Astrocyte (in vitro differentiated cells and primary cell): Measurements from ENCODE around the gene PTPRE. TPM values are rescaled to one million over a fixed set of nuclear protein-coding genes. Genes with fewer than 3 reads are reported as not detected.

ENCODE experiments used
- DNase-seq: peaks from one replicate; pipeline ENCODE4 v3.0.0-alpha.2; 2010; ENCODE audit warnings: low read depth
- FAIRE-seq: peaks from 2 replicates; lab custom pipeline; 2011; peaks lifted over from hg19 to GRCh38; lab: Jason Lieb, UNC
- H2AFZ ChIP-seq: 2 replicates; pipeline ENCODE4 v1.6.0; 2012; ENCODE audit warnings: low read depth, low read length, inconsistent platforms
- H3K27ac ChIP-seq: 2 replicates; pipeline ENCODE4 v1.5.1; 2011; ENCODE audit warnings: low read depth, low read length, inconsistent platforms
- H3K27me3 ChIP-seq: 2 replicates; pipeline ENCODE4 v1.6.0; 2011; ENCODE audit warnings: low read length, inconsistent platforms; ENCODE audit not compliant: insufficient read depth
- H3K36me3 ChIP-seq: 2 replicates; pipeline ENCODE4 v1.5.1; 2011; ENCODE audit warnings: low read length, inconsistent platforms; ENCODE audit not compliant: insufficient read depth
- H3K4me1 ChIP-seq: 2 replicates; pipeline ENCODE4 v1.5.1; 2011; ENCODE audit warnings: low read length, inconsistent platforms; ENCODE audit not compliant: insufficient read depth
- H3K4me2 ChIP-seq: 2 replicates; pipeline ENCODE4 v1.6.0; 2012; ENCODE audit warnings: low read length, inconsistent platforms
- H3K4me3 ChIP-seq: 2 replicates; pipeline ENCODE4 v1.5.1; 2011; ENCODE audit warnings: low read depth, mild to moderate bottlenecking, low read length, inconsistent platforms; ENCODE audit not compliant: insufficient read depth
- H3K79me2 ChIP-seq: 2 replicates; pipeline ENCODE4 v1.6.0; 2012; ENCODE audit warnings: mild to moderate bottlenecking, low read length, inconsistent platforms; ENCODE audit not compliant: insufficient read depth
- H3K9ac ChIP-seq: 2 replicates; pipeline ENCODE4 v1.6.0; 2012; ENCODE audit warnings: mild to moderate bottlenecking, low read length, inconsistent platforms
- H3K9me3 ChIP-seq: 2 replicates; pipeline ENCODE4 v1.5.1; 2012; ENCODE audit warnings: low read depth, mild to moderate bottlenecking, low read length, inconsistent platforms; ENCODE audit not compliant: insufficient read depth
- H4K20me1 ChIP-seq: 2 replicates; pipeline ENCODE4 v1.6.0; 2012; ENCODE audit warnings: low read length, inconsistent platforms; ENCODE audit not compliant: insufficient read depth
- H3K27ac Mint-ChIP-seq: one replicate; pipeline ENCODE4 v1.8.0; 2021; ENCODE audit warnings: mild to moderate bottlenecking, mixed read lengths; ENCODE audit not compliant: unreplicated experiment
- H3K27me3 Mint-ChIP-seq: one replicate; pipeline ENCODE4 v1.8.0; 2021; ENCODE audit warnings: low read depth, mixed read lengths; ENCODE audit not compliant: unreplicated experiment
- H3K36me3 Mint-ChIP-seq: one replicate; pipeline ENCODE4 v1.8.0; 2021; ENCODE audit warnings: low read depth, mixed read lengths; ENCODE audit not compliant: unreplicated experiment
- H3K4me1 Mint-ChIP-seq: one replicate; pipeline ENCODE4 v1.8.0; 2021; ENCODE audit warnings: low read depth, mixed read lengths; ENCODE audit not compliant: unreplicated experiment
- H3K4me3 Mint-ChIP-seq: one replicate; pipeline ENCODE4 v1.8.0; 2021; ENCODE audit warnings: mild to moderate bottlenecking, moderate library complexity, mixed read lengths; ENCODE audit not compliant: unreplicated experiment
- H3K9me3 Mint-ChIP-seq: one replicate; pipeline ENCODE4 v1.8.0; 2021; ENCODE audit warnings: mild to moderate bottlenecking, mixed read lengths; ENCODE audit not compliant: unreplicated experiment
- CTCF ChIP-seq: IDR thresholded peaks from 2 replicates; pipeline ENCODE4 v1.5.1; 2011; ENCODE audit warnings: low read depth, mild to moderate bottlenecking, inconsistent platforms, low read length, moderate library complexity; ENCODE audit not compliant: insufficient read depth
- EZH2 ChIP-seq: IDR thresholded peaks from 2 replicates; pipeline ENCODE4 v1.6.1; 2012; ENCODE audit warnings: mild to moderate bottlenecking, low read length, inconsistent platforms; ENCODE audit not compliant: insufficient read depth
- total RNA-seq: library from RNA; stranded (reverse); gene quantifications from 2 replicates; pipeline ENCODE4 v1.2.1, GENCODE V29; 2021

Gene PTPRE
- total RNA-seq, 1 donor from 2014 or later: 14.1 TPM

GRCh38 chr10:128046156-128046952, 139.5 kb downstream of the PTPRE start:
- Histone ChIP-seq H3K27me3 (no peaks in the 10 kb centered on the region), H4K20me1 (peaks cover 3% of the 10 kb centered on the region), H3K4me3 (no peak overlapping the region), H2AFZ (no peak overlapping the region), H3K4me2 (no peak overlapping the region), H3K27ac (no peak overlapping the region), H3K36me3 (no peaks in the 10 kb centered on the region), H3K4me1 (peaks cover 11% of the 10 kb centered on the region), H3K9me3 (no peaks in the 10 kb centered on the region), H3K79me2 (no peaks in the 10 kb centered on the region), H3K9ac (no peak overlapping the region)
- H3K4me1 Mint-ChIP-seq: peaks cover 13% of the 10 kb centered on the region
- no peak overlapping the region for H3K4me3 Mint-ChIP-seq
- no peaks in the 10 kb centered on the region for H3K27me3 Mint-ChIP-seq
- peaks cover 3% of the 10 kb centered on the region for H3K36me3 Mint-ChIP-seq
- DNase-seq: no peak
- no peak for FAIRE-seq
- H3K9me3 Mint-ChIP-seq: peaks cover 2% of the 10 kb centered on the region
- TF ChIP-seq EZH2: no peak
- no peak for TF ChIP-seq CTCF
- peak overlapping the region; percentile 72 for H3K27ac Mint-ChIP-seq

GRCh38 chr10:128046953-128047290, 140.0 kb downstream of the PTPRE start:
- peaks cover 3% of the 10 kb centered on the region for H4K20me1 ChIP-seq
- H2AFZ ChIP-seq: no peak overlapping the region
- no peak overlapping the region for H3K4me3 Mint-ChIP-seq
- H3K27ac ChIP-seq: no peak overlapping the region
- no peak overlapping the region for H3K4me3 ChIP-seq
- no peaks in the 10 kb centered on the region for H3K36me3 ChIP-seq
- H3K79me2 ChIP-seq: no peaks in the 10 kb centered on the region
- no peak overlapping the region for H3K9ac ChIP-seq
- TF ChIP-seq CTCF (no peak), EZH2 (no peak)
- peaks cover 2% of the 10 kb centered on the region for H3K9me3 Mint-ChIP-seq
- H3K27ac Mint-ChIP-seq: no peak overlapping the region
- H3K4me1 ChIP-seq: peaks cover 11% of the 10 kb centered on the region
- H3K9me3 ChIP-seq: no peaks in the 10 kb centered on the region
- no peaks in the 10 kb centered on the region for H3K27me3 Mint-ChIP-seq
- FAIRE-seq: no peak
- no peaks in the 10 kb centered on the region for H3K27me3 ChIP-seq
- H3K4me2 ChIP-seq: no peak overlapping the region
- DNase-seq: no peak
- peaks cover 6% of the 10 kb centered on the region for H3K36me3 Mint-ChIP-seq
- H3K4me1 Mint-ChIP-seq: peaks cover 13% of the 10 kb centered on the region

GRCh38 chr10:128047351-128047750, 140.4 kb downstream of the PTPRE start:
- no peak for FAIRE-seq
- no peaks in the 10 kb centered on the region for H3K9me3 ChIP-seq
- DNase-seq: peak; percentile 35
- TF ChIP-seq EZH2: no peak
- TF ChIP-seq CTCF: no peak
- H3K4me3 ChIP-seq: no peak overlapping the region
- no peaks in the 10 kb centered on the region for H3K27me3 ChIP-seq
- H3K4me2 ChIP-seq: peak overlapping the region; percentile 45
- Mint-ChIP-seq H3K4me1 (peaks cover 13% of the 10 kb centered on the region), H3K9me3 (peaks cover 2% of the 10 kb centered on the region), H3K36me3 (peaks cover 9% of the 10 kb centered on the region), H3K27ac (peak overlapping the region; percentile 62), H3K27me3 (no peaks in the 10 kb centered on the region), H3K4me3 (peak overlapping the region; percentile 37)
- peak overlapping the region; percentile 26 for H2AFZ ChIP-seq
- H3K9ac ChIP-seq: no peak overlapping the region
- no peaks in the 10 kb centered on the region for H3K36me3 ChIP-seq
- no peak overlapping the region for H3K27ac ChIP-seq
- peaks cover 3% of the 10 kb centered on the region for H4K20me1 ChIP-seq
- no peaks in the 10 kb centered on the region for H3K79me2 ChIP-seq
- peaks cover 11% of the 10 kb centered on the region for H3K4me1 ChIP-seq
